H1 (cell line): ENCODE measurements around the gene VSX2. TPM values are rescaled to one million over a fixed set of nuclear protein-coding genes. Genes with fewer than 3 reads are reported as not detected.
A peak's percentile ranks its signal among the peaks of the same experiment; 100 is the strongest.

Experiments used
- ASH2L ChIP-seq: fragments of 200-600, 300-600 bp; sonication (generic); IDR thresholded peaks from one replicate; pipeline ENCODE4 v1.7.1; 2017; ENCODE audit warnings: low read length
- CBX5 ChIP-seq: fragments of 300-800, 300-1000 bp; sonication (generic); IDR thresholded peaks from 2 replicates; pipeline ENCODE4 v1.7.1; 2016; ENCODE audit warnings: antibody characterized with exemption, low read length, low read depth
- CHD1 ChIP-seq: IDR thresholded peaks from 2 replicates; pipeline ENCODE4 v1.6.1; 2012; ENCODE audit warnings: low read depth, low read length, improper control_type of control experiment
- EZH2 ChIP-seq: fragments of 200-600 bp; sonication (generic); IDR thresholded peaks from 2 replicates; pipeline ENCODE4 v1.7.1; 2012; ENCODE audit warnings: low read depth, mild to moderate bottlenecking, moderate library complexity, low read length, inconsistent platforms; ENCODE audit not compliant: severe bottlenecking
- GTF2F1 ChIP-seq: IDR thresholded peaks from 2 replicates; pipeline ENCODE4 v1.6.1; 2012; ENCODE audit warnings: low read depth, low read length, improper control_type of control experiment, borderline replicate concordance
- KDM5A ChIP-seq: fragments of 200-600 bp; IDR thresholded peaks from 2 replicates; pipeline ENCODE4 v1.7.1; 2012; ENCODE audit warnings: mild to moderate bottlenecking, low read length, inconsistent platforms, mixed read lengths
- POLR2AphosphoS5 ChIP-seq: IDR thresholded peaks from 2 replicates; pipeline ENCODE4 v1.6.1; 2011; ENCODE audit warnings: low read depth, low read length
- RFX5 ChIP-seq: IDR thresholded peaks from 2 replicates; pipeline ENCODE4 v1.6.1; 2011; ENCODE audit warnings: low read depth, low read length, improper control_type of control experiment, borderline replicate concordance
- SAP30 ChIP-seq: fragments of 300-600 bp; sonication (generic); IDR thresholded peaks from 2 replicates; pipeline ENCODE4 v1.7.1; 2012; ENCODE audit warnings: low read length, moderate library complexity, mild to moderate bottlenecking, inconsistent platforms; ENCODE audit not compliant: insufficient read depth, insufficient replicate concordance
- polyA plus RNA-seq, 7 experiments: library from polyadenylated mRNA; depleted of rRNA in 3 of 7; stranded (reverse) in 5 of 7; unstranded in 2 of 7; fragments of >200 nt in 5 of 7; fragments of 200-250 nt in 2 of 7; gene quantifications; 1 replicate in 5 of 7; 2 replicates in 1 of 7; 4 replicates in 1 of 7; pipeline versions ENCODE4 v1.2.1 to v1.2.3, GENCODE V29; 2011 to 2013; ENCODE audit warnings: missing spikeins in 2 of 7, mixed read lengths in 2 of 7
- total RNA-seq: library from RNA; stranded (reverse); fragmentation: NEBNext Ultra II Directional; extraction: Animal tissue kit (Norgen Biotek cat#: 25700); gene quantifications from 2 replicates; pipeline ENCODE4 v1.2.1, GENCODE V29; 2021

Gene VSX2
- total and polyA plus RNA-seq, 2 of the 8 experiments (the other 6 are each of a cell fraction or from before 2014, with no cell fraction given) = 0.08 to 0.22 TPM

GRCh38 chr14:74257941-74258763 is 18.9 kb downstream of the VSX2 start (continued):
- TF ChIP-seq CHD1 = no peak
- no peak for TF ChIP-seq SAP30
- TF ChIP-seq ASH2L = peak; percentile 78
- TF ChIP-seq EZH2 = peak; percentile 73
- TF ChIP-seq KDM5A = no peak
- TF ChIP-seq CBX5 = no peak
- no peak for TF ChIP-seq RFX5
- no peak for TF ChIP-seq GTF2F1
- TF ChIP-seq POLR2AphosphoS5 = no peak
- TF ChIP-seq, all 59 proteins: peak for 5
